Stimulated activated CD8-positive, alpha-beta memory T cell treated with anti-CD3 and anti-CD28 coated beads, Interleukin-4, amount 100 ng/mL, for 1 hour (primary cell): ENCODE results near the gene RTP5.

Source experiments
- DNase-seq, 2 donors: peaks; one replicate each; pipeline ENCODE4 v3.0.0-alpha.2; 2020; ENCODE audit warnings: low read depth in 2 of 2, low spot score in 1 of 2

RTP5 gene

GRCh38 chr2:241857572-241858121, 11.9 kb upstream of the RTP5 start:
- no peak for DNase-seq

- DNase-seq: no peak
Measured at GRCh38 chr2:241858206-241859016, 11.1 kb upstream of the RTP5 start, which contains the start of gene PDCD1. PDCD1 (minus strand) TSS chr2:241858894; CDS start chr2:241858838, 56 bp downstream.

DNA sequence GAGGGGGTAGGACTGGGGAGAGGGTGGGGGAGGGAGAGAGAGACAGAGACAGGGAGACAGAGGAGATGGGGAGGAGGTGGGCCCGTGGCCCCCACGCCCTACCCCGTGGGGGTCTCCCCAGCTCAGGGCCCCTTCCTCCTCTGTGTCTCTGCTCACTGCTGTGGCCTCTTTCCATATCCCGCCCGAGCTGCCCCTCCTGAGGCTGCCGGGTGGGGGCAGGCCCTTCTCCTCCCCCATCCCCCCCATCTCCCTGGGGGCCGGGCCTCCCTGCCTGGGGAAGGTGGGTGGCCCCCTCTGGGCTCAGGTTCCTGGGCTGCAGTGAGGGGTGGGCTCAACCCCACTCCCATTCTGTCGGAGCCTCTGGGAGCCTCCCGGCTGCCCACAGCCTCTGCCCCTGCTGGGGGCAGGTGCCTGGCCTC, 10.5 kb upstream of the RTP5 start:
- DNase-seq: no peak

- peak in 1 of 2 donors; percentile 27 for DNase-seq
Measured at GRCh38 chr2:241859436-241860183, 9.9 kb upstream of the RTP5 start.

DNA sequence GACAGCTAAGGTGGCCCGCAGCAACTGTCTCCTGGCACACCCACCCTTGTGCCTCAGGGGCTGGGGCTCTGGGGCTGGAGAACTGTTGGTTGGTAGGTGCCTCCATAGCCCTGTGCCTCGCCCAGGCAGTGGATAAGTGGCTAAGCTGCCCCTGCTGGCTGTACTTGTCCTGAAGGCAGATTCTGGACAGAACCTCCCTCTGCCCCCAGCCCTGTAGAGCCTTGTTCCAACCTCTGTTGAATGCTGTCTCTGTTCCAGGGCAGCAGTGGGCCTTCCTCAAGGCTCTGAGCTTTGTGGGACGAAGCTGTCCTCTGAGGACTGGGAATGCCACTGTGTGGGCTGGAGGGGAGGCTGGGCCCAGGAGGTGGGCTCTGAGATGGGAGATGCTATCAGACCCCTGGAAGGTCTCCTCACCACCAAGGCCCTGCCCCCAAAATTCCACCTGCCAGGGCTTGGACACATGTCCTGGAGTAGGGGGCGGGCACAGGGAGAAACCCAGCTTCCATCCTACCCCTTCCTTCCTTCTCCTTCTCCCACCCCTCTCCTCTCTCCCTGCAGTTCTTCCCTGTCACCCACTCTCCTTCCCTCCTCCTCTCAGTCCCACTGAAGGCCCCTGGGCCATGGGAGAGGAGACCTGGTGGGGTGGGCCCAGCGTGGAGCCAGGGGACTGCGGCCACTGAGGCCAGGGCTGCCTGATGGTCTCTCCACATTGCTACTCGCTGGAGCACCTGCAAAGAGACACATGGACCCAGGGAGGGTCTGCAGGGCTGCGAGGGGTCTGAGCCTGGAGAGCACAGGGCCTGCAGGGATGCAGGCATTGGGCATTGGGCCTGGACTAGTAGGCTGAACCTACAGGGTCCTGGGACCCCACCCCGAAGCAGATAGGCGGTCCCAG, 9.1 kb upstream of the RTP5 start:
- DNase-seq: no peak

DNA sequence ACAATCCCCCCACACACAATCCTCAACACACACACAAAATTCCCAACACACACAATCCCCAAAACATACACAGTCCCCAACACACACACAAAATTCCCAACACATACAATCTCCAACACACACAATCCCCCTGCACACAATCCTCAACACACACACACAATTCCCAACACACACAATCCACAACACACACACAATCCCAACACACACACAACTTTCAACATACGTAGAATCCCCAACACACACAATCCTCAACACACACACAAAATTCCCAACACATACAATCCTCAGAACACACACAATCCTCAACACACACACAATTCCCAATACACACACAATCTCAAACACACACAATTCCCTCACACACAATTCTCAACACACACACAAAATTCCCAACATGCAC, 8.3 kb upstream of the RTP5 start:
- no peak for DNase-seq

DNA sequence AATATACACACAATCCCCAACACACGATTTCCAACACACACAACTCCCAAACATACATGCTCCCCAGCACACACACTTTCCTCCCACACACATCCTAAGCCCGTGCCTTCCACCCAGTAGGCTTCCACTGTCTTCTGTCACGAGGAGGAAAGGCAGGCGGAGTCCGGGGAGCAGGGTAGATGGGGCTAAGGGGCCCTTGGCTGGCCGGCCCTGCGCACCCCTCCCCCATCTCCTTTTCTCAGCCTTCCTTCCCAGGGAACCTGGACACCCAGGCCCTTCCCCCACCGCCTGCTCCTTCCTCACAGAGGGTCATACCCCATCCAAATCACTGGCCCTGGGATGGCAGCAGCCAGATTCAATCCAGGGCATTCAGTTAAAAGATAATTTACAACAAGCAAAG, 7.4 kb upstream of the RTP5 start:
- no peak for DNase-seq

DNA sequence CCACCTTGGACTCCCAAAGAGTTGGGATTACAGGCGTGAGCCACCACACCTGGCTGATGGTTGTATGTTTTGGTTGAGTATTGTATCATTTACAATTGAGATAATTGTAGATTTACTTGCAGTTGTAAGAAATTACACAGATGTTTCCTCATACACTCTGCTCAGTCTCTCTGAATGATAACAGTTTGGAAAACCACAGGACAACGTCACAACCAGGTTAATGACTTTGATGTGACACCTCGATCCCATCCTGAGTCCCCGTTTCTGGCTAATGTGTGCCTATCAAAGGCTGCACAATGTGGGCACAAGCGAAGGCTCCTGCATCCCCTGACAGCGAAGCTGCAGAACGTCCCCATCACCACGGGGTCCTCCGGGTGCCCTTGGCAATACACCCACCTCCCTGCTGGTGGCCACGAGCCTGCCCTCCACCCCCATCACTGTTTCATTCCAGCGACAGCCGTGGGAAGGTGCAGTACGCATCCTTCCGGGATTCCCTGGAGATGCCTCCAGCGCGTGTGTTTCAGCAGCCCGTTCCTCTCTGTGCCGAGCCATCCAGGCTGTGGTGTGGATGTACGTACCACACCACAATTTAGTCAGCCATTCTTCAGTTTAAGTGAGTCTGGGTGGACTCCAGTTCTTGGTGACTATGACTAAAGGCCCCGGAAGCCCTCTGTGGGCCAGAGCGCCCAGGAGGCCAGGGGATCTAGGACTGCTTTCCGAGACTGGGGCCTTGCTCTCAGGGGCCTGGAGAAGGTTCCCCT, 6.6 kb upstream of the RTP5 start:
- DNase-seq: no peak

GRCh38 chr2:241863536-241863954, 6.0 kb upstream of the RTP5 start:
- DNase-seq: no peak

GRCh38 chr2:241864168-241864849, 5.2 kb upstream of the RTP5 start:
- no peak for DNase-seq

DNA sequence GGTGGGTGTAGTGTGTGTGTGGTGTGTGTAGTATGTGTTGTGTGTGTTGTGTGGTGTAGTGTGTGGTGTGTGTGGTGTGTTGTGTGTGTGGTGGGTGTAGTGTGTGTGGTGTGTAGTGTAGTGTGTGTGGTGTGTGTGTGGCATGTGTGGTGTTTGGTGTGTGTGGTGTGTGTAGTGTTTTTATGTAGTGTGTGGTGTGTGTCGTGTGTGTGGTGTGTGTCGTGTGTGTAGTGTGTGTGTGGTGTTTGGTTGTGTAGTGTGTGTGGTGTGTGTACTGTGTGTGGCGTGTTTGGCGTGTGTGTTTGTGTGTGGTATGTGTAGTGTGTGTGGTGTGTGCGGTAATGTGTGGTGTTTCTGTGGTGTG, 4.7 kb upstream of the RTP5 start:
- DNase-seq: no peak

DNA sequence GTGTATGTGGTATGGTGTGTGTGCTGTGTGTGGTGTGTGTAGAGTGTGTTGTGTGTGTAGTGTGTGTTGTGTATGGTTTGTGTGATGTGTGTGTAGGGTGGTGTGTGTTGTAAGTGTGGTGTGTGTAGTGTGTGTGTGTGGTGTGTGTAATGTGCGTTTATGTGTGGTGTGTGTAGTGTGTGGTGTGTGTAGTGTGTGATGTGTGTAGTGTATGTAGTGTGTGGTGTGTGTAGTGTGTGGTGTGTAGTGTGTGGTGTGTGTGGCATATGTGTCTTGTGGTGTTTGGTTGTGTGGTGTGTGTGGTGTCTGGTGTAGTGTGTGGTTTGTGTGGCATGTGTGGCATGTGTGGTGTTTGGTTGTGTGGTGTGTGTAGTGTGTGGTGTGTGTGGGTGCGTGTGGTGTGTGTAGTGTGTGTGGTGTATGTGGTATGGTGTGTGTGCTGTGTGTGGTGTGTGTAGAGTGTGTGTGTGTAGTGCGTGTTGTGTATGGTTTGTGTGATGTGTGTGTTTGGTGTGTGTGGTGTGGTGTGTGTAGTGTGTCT, 4.0 kb upstream of the RTP5 start:
- no peak for DNase-seq

DNA sequence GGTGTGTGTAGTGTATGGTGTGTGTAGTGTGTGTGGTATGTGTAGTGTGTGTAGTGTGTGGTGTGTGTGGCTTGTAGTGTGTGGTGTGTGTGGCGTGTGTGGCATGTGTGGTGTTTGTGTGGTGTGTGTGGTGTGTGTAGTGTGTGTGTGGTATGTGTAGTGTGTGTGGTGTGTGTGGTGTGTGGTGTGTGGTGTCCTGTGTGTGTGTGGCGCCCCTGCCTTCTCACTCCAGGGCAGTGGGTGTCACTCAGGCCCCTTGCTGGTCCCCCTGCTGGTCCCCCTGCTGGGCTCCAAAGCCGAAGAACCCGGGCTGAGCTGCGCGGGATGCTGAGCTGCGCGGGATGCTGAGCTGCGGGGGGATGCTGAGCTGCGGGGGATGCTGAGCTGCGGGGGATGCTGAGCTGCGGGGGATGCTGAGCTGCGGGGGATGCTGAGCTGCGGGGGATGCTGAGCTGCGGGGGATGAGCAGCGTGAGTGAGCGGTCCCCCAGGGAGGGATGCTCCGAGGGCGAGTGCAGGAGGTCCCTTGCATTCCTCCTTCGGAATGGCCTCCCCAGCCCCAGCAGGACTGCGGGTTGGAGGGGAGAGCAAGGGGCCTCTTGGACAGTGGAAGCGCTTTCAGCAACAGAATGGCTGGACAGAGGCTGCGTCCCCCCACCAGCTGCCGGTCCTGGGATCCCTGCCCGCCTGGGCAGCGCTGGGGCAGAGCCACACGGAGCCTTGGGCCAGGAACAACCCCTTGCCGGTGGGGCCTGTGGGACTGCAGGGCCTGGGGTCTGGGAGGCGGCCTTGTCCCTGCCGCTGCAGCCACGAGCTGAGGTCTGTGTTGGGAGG, 3.4 kb upstream of the RTP5 start:
- DNase-seq: no peak

GRCh38 chr2:241866790-241867645, 2.5 kb upstream of the RTP5 start:
- DNase-seq: no peak

GRCh38 chr2:241867776-241868420, 1.6 kb upstream of the RTP5 start:
- no peak for DNase-seq

DNA sequence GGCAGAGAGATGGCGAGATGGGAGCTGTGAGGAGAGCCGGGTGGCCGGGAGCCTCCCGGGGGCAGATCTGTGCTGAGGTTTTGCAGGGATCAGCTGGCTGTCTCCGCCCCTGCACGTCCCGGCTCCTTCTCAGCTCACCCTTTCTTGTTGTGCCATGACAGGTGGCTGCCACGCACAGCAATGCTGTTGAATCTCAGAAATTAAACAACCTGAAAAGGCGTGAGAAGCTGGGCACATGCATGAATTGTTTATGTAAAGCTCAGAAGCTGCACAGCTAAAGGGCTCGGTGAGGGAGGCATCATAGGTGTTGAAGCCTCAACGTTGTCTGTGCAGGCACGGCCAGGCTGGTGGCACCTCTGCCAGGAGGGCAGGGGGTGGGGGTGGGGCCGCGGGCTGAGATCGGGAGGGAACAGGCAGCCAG, 858 bp upstream of the RTP5 start:
- no peak for DNase-seq

- DNase-seq: no peak
Measured at GRCh38 chr2:241870081-241870541, 582 bp downstream of the RTP5 start.
